ENCODE results near the gene DNAJC1. TPM values are rescaled to one million over a fixed set of nuclear protein-coding genes. Genes with fewer than 3 reads are reported as not detected.

Gene DNAJC1
- total RNA-seq, 3 donors from 2014 or later = 26.3 to 31.5 (median 30.3) TPM

GRCh38 chr10:21813946-21814345 is 189.6 kb downstream of the DNAJC1 start:
- DNase-seq (no peak), ATAC-seq (no peak)
- no peak for TF ChIP-seq CTCF (IDR thresholded peaks at IDR 0.05)
- intact Hi-C loops (cut with DNase I, micrococcal nuclease) = no loop called here
- Histone ChIP-seq H3K4me1 (ENCODE audit: low read depth) (no peaks in the 10 kb centered on the region), H3K36me3 (ENCODE audit: low read depth) (no peaks in the 10 kb centered on the region), H3K4me3 (no peak overlapping the region), H3K9me3 (no peaks in the 10 kb centered on the region)

GRCh38 chr10:21811245-21811585 is 192.3 kb downstream of the DNAJC1 start:
- no peaks in the 10 kb centered on the region for H3K9me3 ChIP-seq
- intact Hi-C loops (cut with DNase I, micrococcal nuclease) = no loop called here
- H3K4me3 ChIP-seq = no peak overlapping the region
- TF ChIP-seq CTCF (IDR thresholded peaks at IDR 0.05) = no peak
- no peaks in the 10 kb centered on the region for H3K36me3 ChIP-seq (ENCODE audit: low read depth)
- ATAC-seq = no peak
- H3K4me1 ChIP-seq (ENCODE audit: low read depth) = no peaks in the 10 kb centered on the region
- no peak for DNase-seq

- no peak overlapping the region for H3K4me3 ChIP-seq
- no peaks in the 10 kb centered on the region for H3K4me1 ChIP-seq (ENCODE audit: low read depth)
- no peak for TF ChIP-seq CTCF (IDR thresholded peaks at IDR 0.05)
- ATAC-seq = no peak
- intact Hi-C loops (cut with DNase I, micrococcal nuclease) = no loop called here
- DNase-seq = no peak
- no peaks in the 10 kb centered on the region for H3K36me3 ChIP-seq (ENCODE audit: low read depth)
- H3K9me3 ChIP-seq = no peaks in the 10 kb centered on the region
Measured at GRCh38 chr10:21810582-21811244, 192.8 kb downstream of the DNAJC1 start.

GRCh38 chr10:21808550-21808949 is 195.0 kb downstream of the DNAJC1 start:
- intact Hi-C loops (cut with DNase I, micrococcal nuclease) = no loop called here
- no peak for ATAC-seq

GRCh38 chr10:21807180-21807579 is 196.3 kb downstream of the DNAJC1 start:
- no peak for DNase-seq
- Histone ChIP-seq H3K4me1 (ENCODE audit: low read depth) (no peaks in the 10 kb centered on the region), H3K4me3 (no peak overlapping the region), H3K9me3 (no peaks in the 10 kb centered on the region), H3K36me3 (ENCODE audit: low read depth) (no peaks in the 10 kb centered on the region)
- no peak for TF ChIP-seq CTCF (IDR thresholded peaks at IDR 0.05)
- ATAC-seq = no peak
- intact Hi-C loops (cut with DNase I, micrococcal nuclease) = no loop called here

More at GRCh38 chr10:21808550-21808949, 195.0 kb downstream of the DNAJC1 start:
- Histone ChIP-seq H3K36me3 (ENCODE audit: low read depth) (no peaks in the 10 kb centered on the region), H3K4me1 (ENCODE audit: low read depth) (no peaks in the 10 kb centered on the region), H3K4me3 (no peak overlapping the region), H3K9me3 (no peaks in the 10 kb centered on the region)
- DNase-seq = no peak
- no peak for TF ChIP-seq CTCF (IDR thresholded peaks at IDR 0.05)

GRCh38 chr10:21803374-21803773 is 200.2 kb downstream of the DNAJC1 start:
- ATAC-seq (no peak), DNase-seq (no peak)
- H3K4me1 ChIP-seq (ENCODE audit: low read depth) = no peaks in the 10 kb centered on the region
- no peak overlapping the region for H3K4me3 ChIP-seq
- H3K36me3 ChIP-seq (ENCODE audit: low read depth) = no peaks in the 10 kb centered on the region
- no peak for TF ChIP-seq CTCF (IDR thresholded peaks at IDR 0.05)
- H3K9me3 ChIP-seq = no peaks in the 10 kb centered on the region
- intact Hi-C loops (cut with DNase I, micrococcal nuclease) = no loop called here

Measured in mucosa of descending colon (tissue), 3 donors.